Activated T-helper 1 cell treated with anti-CD3 and anti-CD28 coated beads, Interleukin-2, amount 50 U/mL, for 16 hours (primary cell): Measurements from ENCODE around the gene IL19.

ENCODE experiments used
- DNase-seq, 2 donors: peaks; one replicate each; pipeline ENCODE4 v3.0.0-alpha.2; 2020; ENCODE audit warnings: low read depth in 1 of 2, low spot score in 1 of 2

Gene IL19

GRCh38 chr1:206854401-206855129, 84.0 kb downstream of the IL19 start:
- no peak for DNase-seq

GRCh38 chr1:206855859-206856258, 85.3 kb downstream of the IL19 start:
- no peak for DNase-seq

- DNase-seq, result no peak
These were observed 86.3 kb downstream of the IL19 start for GRCh38 chr1:206856674-206857464.

DNA sequence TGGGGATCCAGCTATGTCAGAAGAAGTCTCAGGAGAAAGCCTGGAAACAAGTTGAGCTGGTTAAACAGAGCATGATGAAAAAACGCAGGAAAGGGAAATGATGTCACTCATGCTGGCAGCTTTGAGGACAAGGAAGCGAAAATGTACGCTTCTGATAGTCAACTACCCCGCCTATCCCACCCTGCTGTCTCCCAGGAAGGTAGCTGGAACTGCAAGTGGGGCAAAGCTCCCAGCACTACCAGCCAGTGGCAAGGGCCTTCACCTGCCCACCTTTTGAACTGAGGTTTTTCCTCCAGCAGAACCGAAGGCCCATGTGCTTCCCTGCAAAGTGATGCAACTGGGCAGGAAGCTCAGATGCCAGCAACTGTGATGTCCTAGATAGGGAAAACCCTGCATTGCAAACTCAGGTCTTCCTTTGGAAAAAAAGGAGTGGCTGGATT, 88.5 kb downstream of the IL19 start:
- DNase-seq, result no peak

- no peak for DNase-seq
These were observed 89.6 kb downstream of the IL19 start for GRCh38 chr1:206860165-206860564.

DNA sequence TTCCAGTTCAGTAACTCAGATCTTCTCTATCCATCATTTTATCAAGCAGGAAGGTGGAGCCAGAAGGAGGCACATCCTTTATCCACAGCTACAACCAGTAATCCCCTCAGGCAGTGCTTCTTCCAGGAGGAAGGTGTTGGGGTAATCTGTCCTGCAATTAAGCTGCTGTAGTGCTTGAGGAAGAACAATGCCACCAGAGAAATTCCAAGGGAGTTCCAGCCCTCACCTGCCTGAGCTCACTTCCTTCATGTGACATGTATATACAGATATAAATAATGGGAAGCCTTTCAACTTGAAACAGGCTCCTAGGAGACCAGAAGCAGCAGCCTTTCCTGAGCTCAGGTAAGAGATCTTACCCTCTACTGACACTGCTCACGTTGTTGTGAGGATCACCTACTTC, 92.7 kb downstream of the IL19 start:
- no peak for DNase-seq

DNA sequence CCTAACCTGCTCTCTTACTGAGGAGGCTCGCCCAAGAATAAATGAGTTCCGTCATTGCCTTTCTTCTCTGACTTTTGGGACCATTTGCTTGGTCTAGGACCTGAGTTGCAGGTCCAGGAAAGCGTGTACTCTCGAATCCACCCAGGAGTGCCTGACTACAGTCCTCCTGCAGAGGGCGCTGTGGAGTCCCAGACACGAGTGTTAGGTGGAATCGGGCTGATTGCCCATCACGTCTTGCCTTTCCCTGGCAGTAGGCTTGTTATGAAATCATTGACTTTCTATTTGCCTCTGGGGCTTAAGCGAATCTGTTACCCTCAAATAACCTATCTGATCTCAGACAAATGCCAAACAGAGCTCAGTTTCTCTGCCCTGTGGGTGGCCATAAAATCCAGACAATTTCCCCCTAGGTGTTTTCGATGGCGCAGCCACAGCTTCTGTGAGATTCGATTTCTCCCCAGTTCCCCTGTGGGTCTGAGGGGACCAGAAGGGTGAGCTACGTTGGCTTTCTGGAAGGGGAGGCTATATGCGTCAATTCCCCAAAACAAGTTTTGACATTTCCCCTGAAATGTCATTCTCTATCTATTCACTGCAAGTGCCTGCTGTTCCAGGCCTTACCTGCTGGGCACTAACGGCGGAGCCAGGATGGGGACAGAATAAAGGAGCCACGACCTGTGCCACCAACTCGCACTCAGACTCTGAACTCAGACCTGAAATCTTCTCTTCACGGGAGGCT, 94.5 kb downstream of the IL19 start, which contains the start of gene IL20:
Gene IL20, plus strand, starts transcription at position 685 of the 733 bp plus-strand sequence. CDS start 230 bp downstream, outside the sequence.
- peak; percentile 72 to 86 for DNase-seq

DNA sequence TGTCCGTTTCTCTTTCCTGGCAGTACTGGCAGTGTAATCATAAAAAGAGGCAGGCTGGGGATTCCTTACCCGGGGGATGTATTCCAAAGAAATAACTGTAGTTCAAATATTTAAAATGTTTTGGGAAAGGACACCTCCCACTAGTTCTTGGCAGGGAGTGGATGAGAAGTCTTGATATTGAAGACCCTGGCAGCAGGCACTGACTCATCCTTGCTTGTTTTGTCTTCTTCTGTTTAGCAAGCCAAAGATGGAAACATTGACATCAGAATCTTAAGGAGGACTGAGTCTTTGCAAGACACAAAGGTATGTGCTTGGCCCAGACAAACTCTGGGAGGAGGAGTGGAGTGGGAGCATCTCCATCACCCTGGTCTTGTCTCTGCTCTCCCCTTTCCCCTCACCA, 95.5 kb downstream of the IL19 start:
- DNase-seq, result no peak

GRCh38 chr1:206867239-206867638, 96.7 kb downstream of the IL19 start:
- no peak for DNase-seq

- DNase-seq, result no peak
These were observed 97.1 kb downstream of the IL19 start for GRCh38 chr1:206867716-206868115.

DNA sequence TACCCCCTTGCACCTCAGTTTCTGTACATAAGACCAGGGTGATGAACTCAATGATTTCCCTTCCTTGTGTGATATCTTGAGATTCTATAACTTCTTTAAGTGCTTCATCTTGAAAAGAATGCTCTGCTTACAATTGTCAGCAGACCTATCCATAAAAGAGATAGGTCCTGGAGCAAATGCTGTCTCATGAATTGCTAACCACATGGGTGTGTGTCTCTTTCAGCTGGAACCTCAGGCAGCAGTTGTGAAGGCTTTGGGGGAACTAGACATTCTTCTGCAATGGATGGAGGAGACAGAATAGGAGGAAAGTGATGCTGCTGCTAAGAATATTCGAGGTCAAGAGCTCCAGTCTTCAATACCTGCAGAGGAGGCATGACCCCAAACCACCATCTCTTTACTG, 97.7 kb downstream of the IL19 start:
- no peak for DNase-seq

GRCh38 chr1:206872139-206872538, 101.6 kb downstream of the IL19 start:
- DNase-seq, result no peak

DNA sequence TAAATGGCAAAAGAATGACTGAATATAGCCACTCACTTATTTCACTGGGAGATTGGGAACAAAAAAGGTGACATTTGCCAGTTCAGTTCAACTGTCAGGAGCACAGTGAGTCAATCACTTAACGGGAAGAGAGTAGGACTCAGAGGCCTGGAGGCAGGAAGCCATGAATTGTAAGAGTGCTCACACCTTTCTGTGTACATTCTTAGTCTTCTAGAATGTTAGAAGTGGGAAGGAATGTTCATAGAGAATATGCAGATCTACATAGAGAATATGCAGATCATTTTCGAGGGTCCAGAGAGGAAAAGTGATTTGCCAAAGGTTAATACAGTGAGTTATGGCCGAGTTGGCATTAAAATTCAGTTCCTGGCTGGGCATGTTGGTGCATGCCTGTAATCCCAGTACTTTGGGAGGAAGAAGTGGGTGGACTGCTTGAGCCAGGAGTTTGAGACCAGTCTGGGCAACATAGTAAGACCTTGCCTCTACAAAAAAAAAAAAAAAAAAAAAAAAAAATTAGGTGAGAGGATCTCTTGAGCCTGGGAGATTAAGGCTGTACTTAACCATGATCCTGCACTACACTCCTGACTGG, 103.1 kb downstream of the IL19 start:
- no peak for DNase-seq

- no peak for DNase-seq
These were observed 105.3 kb downstream of the IL19 start for GRCh38 chr1:206875752-206876377.

DNA sequence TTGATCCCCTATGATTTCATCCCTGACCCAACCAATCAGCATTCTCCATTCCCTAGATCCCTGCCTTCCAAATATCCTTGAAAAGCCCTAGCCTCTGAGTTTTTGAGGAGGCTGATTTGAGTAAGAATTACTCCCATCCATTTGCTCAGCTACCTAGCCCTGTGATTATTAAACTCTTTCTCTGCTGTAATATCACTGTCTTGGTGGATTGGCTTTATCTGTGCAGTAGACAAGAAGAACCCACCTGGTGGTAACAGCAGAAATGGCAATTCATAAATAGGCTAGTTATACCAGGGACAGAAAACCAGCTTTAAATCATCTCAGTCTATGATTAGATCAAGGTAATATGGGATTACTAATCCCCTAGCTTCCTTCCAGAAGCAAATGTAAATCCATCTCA, 107.9 kb downstream of the IL19 start:
- no peak for DNase-seq

DNA sequence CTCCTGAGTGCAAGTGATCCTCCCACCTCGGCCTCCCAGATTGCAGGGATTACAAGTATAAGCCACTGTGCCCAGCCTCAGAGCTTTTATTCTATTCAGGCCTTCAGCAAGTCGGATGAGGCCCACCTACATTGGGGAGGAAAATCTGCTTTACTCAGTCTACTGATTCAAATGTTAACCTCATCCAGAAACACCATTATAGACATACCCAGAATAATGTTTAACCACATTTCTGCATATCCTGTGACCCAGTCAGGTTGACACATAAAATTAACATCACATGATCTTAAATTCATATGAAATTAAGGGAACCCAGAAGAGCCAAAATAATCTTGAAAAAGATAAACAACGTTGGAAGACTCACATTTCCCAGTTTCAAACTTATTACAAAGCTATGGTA, 109.7 kb downstream of the IL19 start:
- DNase-seq, result no peak

DNA sequence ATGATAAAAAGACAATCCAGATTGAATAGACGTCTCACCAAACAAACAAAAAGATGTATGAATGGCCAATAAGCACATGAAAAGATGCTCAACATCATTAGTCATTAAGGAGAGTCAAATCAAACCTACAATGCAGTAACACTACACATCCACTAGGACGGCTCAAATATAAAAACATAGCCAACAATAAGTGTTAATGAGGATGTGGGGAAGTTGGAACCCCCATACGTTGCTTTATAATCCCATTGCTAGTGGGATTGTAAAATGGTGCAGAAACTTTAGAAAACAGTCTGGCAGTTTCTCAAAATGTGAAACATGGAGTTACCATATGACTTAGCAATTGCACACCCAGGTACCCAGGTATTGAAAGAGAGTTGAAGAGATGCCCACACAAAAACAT, 112.0 kb downstream of the IL19 start:
- DNase-seq, result no peak

- DNase-seq, result no peak
These were observed 112.6 kb downstream of the IL19 start for GRCh38 chr1:206883160-206883559.

- no peak for DNase-seq
These were observed 113.3 kb downstream of the IL19 start for GRCh38 chr1:206883876-206884275.

GRCh38 chr1:206885341-206886060, 114.9 kb downstream of the IL19 start:
- DNase-seq, result no peak
